GM21786 (cell line): Measurements from ENCODE around the gene OR2V2.
"Not testable (repeated sequence)": the region's sequence is repeated elsewhere in the genome, so short reads cannot be mapped to it uniquely, and the experiment has no call there.

Source experiments
- ATAC-seq: cut with Tn5 transposase; IDR thresholded peaks from one replicate; pipeline ENCODE4 v1.9.1; 2021; ENCODE audit not compliant: unreplicated experiment

Gene OR2V2

DNA sequence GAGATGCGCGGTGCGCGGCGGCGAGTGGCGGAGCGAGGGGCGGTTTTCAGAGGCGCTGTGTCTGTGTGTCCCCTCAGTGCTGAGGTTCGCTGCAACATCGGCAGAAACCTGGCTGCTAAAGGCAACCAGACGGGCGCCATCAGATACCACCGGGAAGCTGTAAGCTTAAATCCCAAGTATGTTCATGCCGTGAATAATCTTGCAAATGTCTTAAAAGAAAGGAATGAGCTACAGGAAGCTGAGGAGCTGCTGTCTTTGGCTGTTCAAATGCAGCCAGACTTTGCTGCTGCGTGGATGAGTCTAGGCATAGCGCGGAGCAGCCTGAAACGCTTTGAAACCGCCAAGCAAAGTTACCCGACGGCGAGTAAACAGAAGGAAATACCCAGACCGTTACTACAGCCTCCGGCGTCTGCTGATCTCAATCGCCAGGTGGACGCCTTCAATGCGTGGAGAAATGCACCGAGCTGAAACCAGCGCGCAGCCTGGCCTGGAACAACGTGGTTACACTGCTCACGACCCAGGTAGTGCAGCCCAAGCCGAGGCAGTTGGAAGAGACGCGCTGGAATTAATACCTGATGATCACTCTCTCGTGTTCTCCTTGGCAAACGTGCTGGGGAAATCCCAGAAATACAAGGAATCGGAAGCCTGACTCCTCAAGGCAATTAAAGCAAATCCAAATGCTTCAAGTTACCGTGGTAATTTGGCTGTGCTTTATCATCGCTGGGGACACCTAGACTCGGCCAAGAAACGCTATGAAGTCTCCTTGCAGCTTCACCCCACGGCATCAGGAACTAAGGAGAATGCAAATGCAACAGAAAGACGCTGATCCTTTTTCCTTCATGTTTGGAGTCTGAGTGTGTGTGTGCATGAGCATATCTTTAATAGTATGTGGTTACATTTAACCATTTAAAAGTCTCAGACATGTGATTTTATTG, 32.3 kb upstream of the OR2V2 start:
- ATAC-seq = no peak

- ATAC-seq = no peak
Measured at GRCh38 chr5:181118369-181118768, 29.0 kb upstream of the OR2V2 start.

GRCh38 chr5:181119105-181119504, 28.3 kb upstream of the OR2V2 start:
- ATAC-seq = no peak

DNA sequence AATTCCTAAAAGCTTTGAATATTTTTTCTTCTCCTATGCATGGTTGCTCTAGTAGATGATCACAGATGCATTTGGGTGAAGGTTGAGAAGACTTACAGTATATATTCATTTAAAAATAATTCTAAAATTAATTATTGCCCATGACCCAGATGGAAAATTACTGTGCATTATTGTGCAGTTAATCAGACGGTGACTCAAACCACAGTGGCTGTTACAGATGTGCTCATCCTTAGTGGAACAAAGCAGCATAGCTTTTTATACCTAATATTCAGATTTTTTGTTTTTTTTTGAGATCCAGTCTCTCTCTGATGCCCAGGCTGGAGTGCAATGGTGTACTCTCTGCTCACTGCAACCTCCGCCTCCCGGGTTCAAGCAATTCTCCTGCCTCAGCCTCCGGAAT, 27.1 kb upstream of the OR2V2 start:
- ATAC-seq = no peak

GRCh38 chr5:181120761-181121160, 26.6 kb upstream of the OR2V2 start:
- no peak for ATAC-seq

DNA sequence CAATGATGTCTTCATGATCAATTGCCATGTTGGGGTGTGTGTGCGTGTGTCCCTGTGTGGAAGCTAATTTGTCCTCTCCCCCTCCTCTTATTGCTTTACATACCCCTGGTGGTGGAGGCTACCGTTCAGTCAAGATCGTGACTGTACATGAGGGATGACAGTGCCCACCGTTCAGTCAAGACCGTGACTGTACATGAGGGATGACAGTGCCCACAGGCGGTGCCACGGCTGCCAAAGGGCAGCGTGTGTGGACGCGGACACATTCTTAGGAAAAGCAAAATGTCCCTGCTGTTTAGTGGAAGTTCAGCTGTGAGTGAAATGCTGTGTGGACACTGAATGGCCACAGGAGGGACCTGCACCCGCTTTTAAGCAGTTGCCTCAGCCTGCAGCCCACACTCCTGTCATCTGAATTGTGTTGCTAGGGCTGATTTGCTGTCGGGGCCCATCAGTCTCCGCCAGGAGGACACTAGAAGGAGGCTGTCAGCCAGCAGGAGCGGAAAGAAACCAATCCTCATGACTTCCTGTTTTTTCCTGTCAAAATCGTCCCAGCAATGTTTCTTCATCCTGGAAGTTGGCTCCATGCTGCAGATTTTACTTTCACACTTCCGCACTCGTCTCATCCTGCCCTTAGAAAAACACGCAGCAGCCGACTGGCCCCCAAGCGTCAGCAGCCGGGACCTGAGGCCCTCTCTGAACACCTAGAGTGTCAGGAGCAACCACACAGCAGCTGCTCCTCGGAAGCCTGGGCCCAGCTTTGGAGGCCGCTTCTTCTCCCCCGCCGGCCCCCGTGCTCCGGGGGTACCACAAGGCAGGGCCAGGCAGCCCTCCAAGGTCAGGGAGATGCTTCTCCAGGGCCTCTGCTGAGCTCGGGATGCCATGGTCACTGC, 25.5 kb upstream of the OR2V2 start:
- no peak for ATAC-seq

GRCh38 chr5:181124526-181124925, 22.9 kb upstream of the OR2V2 start:
- ATAC-seq = no peak

- no peak for ATAC-seq
Measured at GRCh38 chr5:181126841-181127240, 20.5 kb upstream of the OR2V2 start.

DNA sequence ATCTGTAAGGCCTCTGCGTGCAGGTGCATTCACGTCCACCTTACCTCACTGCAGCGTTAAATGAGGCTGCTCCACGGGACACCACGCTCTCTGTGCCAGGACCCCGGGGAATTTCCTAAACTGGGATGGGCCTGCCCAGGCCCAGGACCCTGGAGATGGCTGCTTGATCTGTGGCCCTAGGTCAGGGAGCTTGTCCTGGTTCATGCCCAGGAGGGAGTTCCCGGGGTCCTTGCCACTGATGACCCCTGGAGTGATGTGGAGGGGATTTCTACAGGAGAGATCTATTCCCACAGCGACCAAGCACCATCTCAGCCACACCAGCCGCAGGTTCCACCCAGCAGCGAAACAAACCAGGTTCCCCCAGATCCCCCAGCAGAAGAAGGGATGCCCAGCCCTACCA, 19.9 kb upstream of the OR2V2 start:
- ATAC-seq = no peak

DNA sequence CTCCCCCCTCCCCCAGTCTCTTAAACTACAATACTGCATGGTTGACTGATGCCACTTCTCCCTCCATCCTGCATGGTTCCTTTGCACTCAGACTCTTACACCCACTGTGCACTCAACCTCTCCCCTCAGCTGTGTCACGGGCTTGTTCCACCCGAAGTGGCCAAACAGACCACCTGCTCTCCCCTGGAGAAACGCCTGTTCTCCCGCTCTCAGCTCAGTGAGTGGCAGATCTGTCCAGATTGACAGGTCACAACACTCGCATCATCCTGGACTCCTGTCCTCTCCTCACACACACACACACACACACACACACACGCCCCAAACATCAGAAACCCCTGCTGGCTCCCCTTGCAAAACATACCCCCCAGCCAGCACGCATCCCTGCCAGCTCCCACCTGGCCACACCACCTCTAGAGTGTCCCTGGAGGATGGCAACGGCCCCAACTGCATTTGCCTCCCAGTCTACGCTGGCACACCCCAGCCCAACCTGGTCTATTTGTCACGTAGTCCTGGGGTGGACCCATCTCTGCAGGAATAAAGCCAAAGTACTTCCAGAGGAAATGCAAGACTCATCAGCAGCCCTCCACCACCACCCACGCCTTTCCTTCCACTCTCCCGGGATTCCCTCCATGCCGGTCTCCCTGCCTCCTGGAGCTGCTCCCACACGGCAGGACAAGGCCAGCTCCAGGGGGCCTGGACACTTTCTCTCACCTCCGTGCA, 19.3 kb upstream of the OR2V2 start:
- no peak for ATAC-seq

GRCh38 chr5:181129601-181130000, 17.8 kb upstream of the OR2V2 start:
- no peak for ATAC-seq

DNA sequence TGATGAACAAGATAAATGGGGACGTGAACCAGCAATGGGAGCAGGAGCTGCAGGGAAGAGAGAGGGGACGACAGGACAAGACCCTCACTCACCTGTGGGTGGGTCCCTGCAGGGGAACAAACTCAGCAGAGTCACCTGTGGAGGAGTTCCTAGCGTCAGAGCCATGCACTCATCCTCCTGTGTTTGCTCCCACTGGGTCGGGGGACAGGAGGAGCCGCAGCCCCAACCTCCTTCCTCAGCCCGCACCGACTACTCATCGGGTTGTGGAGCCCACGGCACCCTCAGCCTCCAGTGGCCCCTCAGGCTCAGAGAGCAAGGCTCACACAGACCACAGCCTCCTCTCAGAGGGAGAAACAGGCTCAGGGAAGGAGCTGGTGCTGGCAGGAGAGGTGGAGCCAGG, 17.3 kb upstream of the OR2V2 start:
- ATAC-seq = not testable (repeated sequence)

GRCh38 chr5:181130832-181131496, 16.4 kb upstream of the OR2V2 start, which contains the start of gene OR2V1:
Gene OR2V1 (minus strand): TSS chr5:181131169. CDS start chr5:181125304, 5,865 bp downstream.
- ATAC-seq = no peak

DNA sequence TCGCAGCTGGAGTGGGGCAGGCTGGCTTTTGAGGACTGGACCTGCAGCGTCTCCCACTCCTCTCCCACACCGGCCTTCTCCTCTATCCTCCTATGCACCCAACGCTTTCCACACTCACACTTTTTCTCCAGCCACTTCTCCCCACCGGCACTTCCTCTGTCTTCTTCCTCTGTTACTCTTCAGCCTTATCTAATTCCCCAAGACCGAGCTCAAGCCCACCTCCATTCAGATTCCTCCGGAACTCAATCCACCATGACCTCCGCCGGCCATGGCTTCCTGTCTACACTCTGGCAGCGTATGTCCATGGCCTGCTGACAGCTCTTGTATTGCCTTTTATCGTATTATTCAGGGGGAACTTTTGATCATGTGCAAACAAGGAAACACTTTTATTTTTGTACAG, 15.9 kb upstream of the OR2V2 start:
- no peak for ATAC-seq

- ATAC-seq = no peak
Measured at GRCh38 chr5:181133083-181133482, 14.3 kb upstream of the OR2V2 start.

DNA sequence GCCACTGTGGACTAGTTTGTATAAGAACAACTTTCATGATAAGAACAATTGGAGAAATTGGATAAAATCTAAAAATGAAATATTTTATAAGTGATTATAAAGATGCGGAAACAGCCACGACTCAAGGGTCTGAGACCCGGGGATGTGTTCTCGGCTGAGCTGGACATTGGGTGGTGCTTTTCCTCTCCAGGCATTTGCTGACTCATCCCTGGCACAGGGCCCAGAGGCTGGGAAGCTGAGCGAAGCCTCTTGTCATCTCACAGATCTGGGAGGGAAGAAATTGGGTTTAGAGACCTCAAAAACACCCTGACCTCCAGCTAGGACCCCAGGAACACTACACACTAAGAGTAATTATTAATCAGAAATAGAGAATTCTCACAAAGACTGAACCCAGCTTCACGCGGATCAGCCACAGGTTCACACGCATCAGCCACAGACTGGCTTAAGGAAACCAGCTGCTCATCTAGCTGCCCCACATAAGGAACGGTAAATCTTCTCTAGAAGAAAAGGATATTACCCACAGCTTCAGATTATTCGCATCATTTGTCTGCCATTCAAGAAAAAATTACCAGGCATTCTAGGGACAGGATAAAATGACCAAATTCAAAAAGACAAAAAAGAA, 13.7 kb upstream of the OR2V2 start:
- ATAC-seq = no peak

GRCh38 chr5:181134259-181134658, 13.1 kb upstream of the OR2V2 start:
- ATAC-seq = no peak

- ATAC-seq = no peak
Measured at GRCh38 chr5:181136361-181136955, 10.9 kb upstream of the OR2V2 start.

DNA sequence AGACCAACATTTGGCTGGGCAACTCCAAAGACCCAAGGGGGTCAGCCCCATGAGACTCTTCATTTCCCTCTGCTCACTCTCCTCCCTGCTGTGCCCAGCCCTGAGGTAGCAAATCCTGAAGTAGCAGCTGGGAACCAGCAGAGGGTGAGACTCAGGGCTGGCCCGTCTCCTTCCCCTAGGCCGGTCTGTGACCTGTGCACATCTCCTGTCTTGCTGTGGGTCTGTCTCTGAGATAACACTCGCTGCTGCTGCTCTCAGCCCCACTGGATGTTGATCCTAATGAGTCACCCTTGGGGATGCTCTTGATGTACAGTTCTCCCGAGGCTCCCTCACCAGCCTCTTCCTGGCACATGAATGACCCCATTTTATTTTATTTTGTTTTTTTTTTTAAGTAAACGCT, 9.1 kb upstream of the OR2V2 start:
- ATAC-seq = no peak

DNA sequence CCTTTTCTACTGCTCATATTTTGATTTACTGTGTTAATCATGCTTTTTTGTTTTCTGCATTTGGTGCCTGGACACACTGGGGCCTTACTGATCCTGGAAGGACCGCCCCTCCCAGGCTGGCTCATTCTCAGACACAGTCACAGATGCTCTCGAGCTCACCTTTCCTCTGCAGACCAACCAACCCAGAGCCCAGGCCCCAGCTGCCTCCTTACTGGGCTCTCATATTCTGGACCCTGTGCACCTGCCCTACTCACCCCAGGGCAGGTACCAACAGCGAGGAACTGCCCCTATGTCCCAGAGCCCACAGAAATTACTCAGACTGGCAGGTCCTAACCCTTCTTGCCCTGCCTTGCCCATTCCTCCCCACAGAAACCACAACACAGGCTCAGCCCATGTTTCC, 6.6 kb upstream of the OR2V2 start:
- ATAC-seq = no peak
